DND-41 (cell line): ENCODE measurements around the gene COG5.
A peak's percentile ranks its signal among the peaks of the same experiment; 100 is the strongest.

Experiments
- ATAC-seq: fragments of 200-7000 bp; cut with Tn5 transposase; 3 replicates; pipeline ENCODE4 v1.9.1; 2021; ENCODE audit warnings: low read depth; ENCODE audit not compliant: insufficient read depth
- DNase-seq: peaks from one replicate; pipeline ENCODE4 v3.0.0-alpha.2; 2020
- H2AFZ ChIP-seq: 2 replicates; pipeline ENCODE4 v1.6.0; 2012; ENCODE audit warnings: low read depth, low read length
- H3K27ac ChIP-seq: 2 replicates; pipeline ENCODE4 v1.5.1; 2012; ENCODE audit warnings: low read length, inconsistent platforms
- H3K27me3 ChIP-seq: fragments of 200-600 bp; sonication (generic); 2 replicates; pipeline ENCODE4 v1.6.0; 2012; ENCODE audit warnings: low read length, mild to moderate bottlenecking, inconsistent platforms; ENCODE audit not compliant: insufficient read depth, poor library complexity
- H3K36me3 ChIP-seq: 2 replicates; pipeline ENCODE4 v1.5.1; 2012; ENCODE audit warnings: low read length, inconsistent platforms; ENCODE audit not compliant: insufficient read depth
- H3K4me1 ChIP-seq: 2 replicates; pipeline ENCODE4 v1.5.1; 2012; ENCODE audit warnings: mild to moderate bottlenecking, low read length; ENCODE audit not compliant: insufficient read depth
- H3K4me2 ChIP-seq: 2 replicates; pipeline ENCODE4 v1.6.0; 2012; ENCODE audit warnings: mild to moderate bottlenecking, moderate library complexity, low read length, inconsistent platforms; ENCODE audit not compliant: insufficient read depth
- H3K4me3 ChIP-seq, 2 experiments: fragments of 200-600 bp in 1 of 2; shearing (Covaris generic) in 1 of 2; 2 replicates each; pipeline ENCODE4 v1.5.1; 2012 to 2016; ENCODE audit warnings: inconsistent platforms in 2 of 2, low read length in 2 of 2, mild to moderate bottlenecking in 2 of 2, low read depth in 1 of 2, moderate library complexity in 1 of 2
- H3K79me2 ChIP-seq: 2 replicates; pipeline ENCODE4 v1.6.0; 2012; ENCODE audit warnings: low read length, inconsistent platforms; ENCODE audit not compliant: insufficient read depth
- H3K9ac ChIP-seq: 2 replicates; pipeline ENCODE4 v1.6.0; 2012; ENCODE audit warnings: low read depth, mild to moderate bottlenecking, inconsistent platforms, low read length, moderate library complexity
- H3K9me3 ChIP-seq: 2 replicates; pipeline ENCODE4 v1.5.1; 2012; ENCODE audit warnings: low read length, moderate library complexity, mild to moderate bottlenecking, inconsistent platforms; ENCODE audit not compliant: insufficient read depth, severe bottlenecking
- H4K20me1 ChIP-seq: 2 replicates; pipeline ENCODE4 v1.6.0; 2012; ENCODE audit warnings: low read length; ENCODE audit not compliant: insufficient read depth
- CTCF ChIP-seq: IDR thresholded peaks from 2 replicates; pipeline ENCODE4 v1.5.1; 2012; ENCODE audit warnings: borderline replicate concordance, low read length, moderate library complexity, mild to moderate bottlenecking; ENCODE audit not compliant: poor library complexity, severe bottlenecking; ENCODE audit errors: extremely low read depth
- EZH2 ChIP-seq: IDR thresholded peaks from 3 replicates; pipeline ENCODE4 v1.6.1; 2012; ENCODE audit warnings: borderline replicate concordance, low read depth, mild to moderate bottlenecking, moderate library complexity, low read length, inconsistent platforms; ENCODE audit not compliant: severe bottlenecking

Gene COG5

GRCh38 chr7:107559864-107560263, 3.9 kb downstream of the COG5 start:
- peak overlapping the region; percentile 85; the same call in 1 of the 2 replicates for H3K4me2 ChIP-seq
- peaks cover 4% of the 10 kb centered on the region; the same call in 1 of the 2 replicates for H4K20me1 ChIP-seq
- no peak overlapping the region for H3K9ac ChIP-seq
- H3K4me3 ChIP-seq, result no peak overlapping the region
- H3K4me1 ChIP-seq, result peaks cover 46% of the 10 kb centered on the region
- H3K27ac ChIP-seq, result no peak overlapping the region
- H3K36me3 ChIP-seq, result peaks cover 26% of the 10 kb centered on the region
- ATAC-seq (no peak), DNase-seq (no peak)
- no peak overlapping the region for H2AFZ ChIP-seq
- H3K27me3 ChIP-seq, result no peaks in the 10 kb centered on the region
- no peaks in the 10 kb centered on the region for H3K9me3 ChIP-seq
- TF ChIP-seq CTCF, result no peak
- no peak for TF ChIP-seq EZH2
- H3K79me2 ChIP-seq, result peaks cover 61% of the 10 kb centered on the region

- no peak overlapping the region for H3K27ac ChIP-seq
- H3K4me1 ChIP-seq, result peaks cover 18% of the 10 kb centered on the region
- peaks cover 4% of the 10 kb centered on the region; the same call in 1 of the 2 replicates for H4K20me1 ChIP-seq
- no peak for TF ChIP-seq CTCF
- TF ChIP-seq EZH2, result no peak
- H3K9ac ChIP-seq, result no peak overlapping the region
- H3K9me3 ChIP-seq, result no peaks in the 10 kb centered on the region
- ATAC-seq (no peak), DNase-seq (no peak)
- no peaks in the 10 kb centered on the region for H3K27me3 ChIP-seq
- H3K4me2 ChIP-seq, result no peak overlapping the region
- no peak overlapping the region for H2AFZ ChIP-seq
- H3K4me3 ChIP-seq, result no peak overlapping the region
- peaks cover 37% of the 10 kb centered on the region for H3K79me2 ChIP-seq
- peaks cover 51% of the 10 kb centered on the region for H3K36me3 ChIP-seq
Observed at GRCh38 chr7:107555893-107556292, 7.8 kb downstream of the COG5 start.

GRCh38 chr7:107551936-107552335, 11.8 kb downstream of the COG5 start:
- no peak overlapping the region for H3K27ac ChIP-seq
- no peak overlapping the region for H3K4me2 ChIP-seq
- H3K36me3 ChIP-seq, result peaks cover 49% of the 10 kb centered on the region
- H3K9me3 ChIP-seq, result no peaks in the 10 kb centered on the region
- H3K4me3 ChIP-seq, result no peak overlapping the region
- no peak for DNase-seq
- no peaks in the 10 kb centered on the region for H3K4me1 ChIP-seq
- peaks cover 27% of the 10 kb centered on the region for H3K79me2 ChIP-seq
- H2AFZ ChIP-seq, result no peak overlapping the region
- ATAC-seq, result no peak
- H4K20me1 ChIP-seq, result no peaks in the 10 kb centered on the region
- H3K27me3 ChIP-seq, result no peaks in the 10 kb centered on the region
- no peak for TF ChIP-seq EZH2
- TF ChIP-seq CTCF, result no peak
- no peak overlapping the region for H3K9ac ChIP-seq
